GM23338 (cell line): ENCODE data around the gene PRELID3B.

Experiments used
- CREB1 ChIP-seq: fragments of 250-450 bp; sonication (Bioruptor Pico); IDR thresholded peaks from 2 replicates; pipeline ENCODE4 v1.5.0; 2020; ENCODE audit warnings: low read depth, mild to moderate bottlenecking, moderate library complexity
- EZH2 ChIP-seq: fragments of 200-600 bp; sonication (generic); IDR thresholded peaks from one replicate; pipeline ENCODE4 v1.8.0; 2017; ENCODE audit warnings: antibody characterized with exemption, mild to moderate bottlenecking, low read depth; ENCODE audit not compliant: unreplicated experiment
- EZH2phosphoT487 ChIP-seq: fragments of 200-600 bp; sonication (generic); IDR thresholded peaks from one replicate; pipeline ENCODE4 v1.8.1; 2018; ENCODE audit warnings: antibody characterized with exemption; ENCODE audit not compliant: unreplicated experiment
- JUNB ChIP-seq: IDR thresholded peaks from one replicate; pipeline ENCODE4 v1.6.1; 2016; ENCODE audit warnings: antibody characterized with exemption; ENCODE audit not compliant: unreplicated experiment
- NANOG ChIP-seq: IDR thresholded peaks from 2 replicates; pipeline ENCODE4 v1.6.1; 2016; ENCODE audit warnings: antibody characterized with exemption, borderline replicate concordance
- POLR2AphosphoS5 ChIP-seq: IDR thresholded peaks from 2 replicates; pipeline ENCODE4 v1.6.1; 2016; ENCODE audit warnings: antibody characterized with exemption, low read depth
- STAT1 ChIP-seq: IDR thresholded peaks from one replicate; pipeline ENCODE4 v1.6.1; 2016; ENCODE audit warnings: antibody characterized with exemption; ENCODE audit not compliant: unreplicated experiment
- ZNF331 ChIP-seq: fragments of 250-450 bp; sonication (Bioruptor Pico); IDR thresholded peaks from 2 replicates; pipeline ENCODE4 v1.5.0; 2020; ENCODE audit warnings: low read depth, mild to moderate bottlenecking, moderate library complexity
- TF ChIP-seq, protein P1 (sequence below): IDR thresholded peaks from one replicate; pipeline ENCODE4 v1.6.1; 2018; ENCODE audit warnings: antibody characterized with exemption; ENCODE audit not compliant: unreplicated experiment
- TF ChIP-seq, protein P2 (sequence below), 2 experiments: fragments of 200-600 bp in 1 of 2; sonication (generic) in 1 of 2; conservative IDR thresholded peaks; 2 replicates each; pipeline versions ENCODE4 v1.5.1 to v1.6.1; 2016 to 2017; ENCODE audit warnings: antibody characterized with exemption in 2 of 2, low read depth in 2 of 2, mild to moderate bottlenecking in 2 of 2, moderate library complexity in 1 of 2
- TF ChIP-seq, protein P3 (sequence below): IDR thresholded peaks from 2 replicates; pipeline ENCODE4 v1.6.1; 2016; ENCODE audit warnings: antibody characterized with exemption

DNA sequence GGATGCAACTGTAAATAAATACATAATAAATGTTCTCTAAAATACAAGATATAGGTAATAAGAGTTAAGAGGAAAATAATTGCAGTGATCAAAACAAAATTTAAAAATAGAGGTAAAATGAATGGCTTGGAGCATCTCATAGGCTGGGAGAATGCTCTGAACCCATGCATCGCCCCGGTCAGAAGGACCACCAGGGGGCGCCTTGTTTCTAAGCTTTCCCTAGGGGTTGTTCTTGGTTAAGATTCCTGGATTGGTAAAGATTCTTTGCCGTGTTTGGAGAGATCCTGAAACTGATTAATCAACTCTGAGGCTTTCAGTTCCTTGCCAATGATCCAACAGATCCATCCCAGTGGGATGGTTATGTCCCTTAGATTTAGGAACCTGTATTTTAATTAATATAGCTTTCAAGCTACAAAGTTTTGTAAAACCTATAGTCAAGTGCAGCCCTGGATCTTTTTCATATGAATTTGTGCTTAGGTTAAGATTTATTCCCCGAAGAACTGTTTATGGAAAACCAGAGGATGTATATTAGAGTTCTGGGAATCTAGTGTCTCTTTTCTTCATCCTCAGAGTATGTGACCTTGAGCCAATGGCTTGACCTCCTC is 45.3 kb upstream of the PRELID3B start:
- TF ChIP-seq CREB1, result no peak
- TF ChIP-seq, protein P1, sequence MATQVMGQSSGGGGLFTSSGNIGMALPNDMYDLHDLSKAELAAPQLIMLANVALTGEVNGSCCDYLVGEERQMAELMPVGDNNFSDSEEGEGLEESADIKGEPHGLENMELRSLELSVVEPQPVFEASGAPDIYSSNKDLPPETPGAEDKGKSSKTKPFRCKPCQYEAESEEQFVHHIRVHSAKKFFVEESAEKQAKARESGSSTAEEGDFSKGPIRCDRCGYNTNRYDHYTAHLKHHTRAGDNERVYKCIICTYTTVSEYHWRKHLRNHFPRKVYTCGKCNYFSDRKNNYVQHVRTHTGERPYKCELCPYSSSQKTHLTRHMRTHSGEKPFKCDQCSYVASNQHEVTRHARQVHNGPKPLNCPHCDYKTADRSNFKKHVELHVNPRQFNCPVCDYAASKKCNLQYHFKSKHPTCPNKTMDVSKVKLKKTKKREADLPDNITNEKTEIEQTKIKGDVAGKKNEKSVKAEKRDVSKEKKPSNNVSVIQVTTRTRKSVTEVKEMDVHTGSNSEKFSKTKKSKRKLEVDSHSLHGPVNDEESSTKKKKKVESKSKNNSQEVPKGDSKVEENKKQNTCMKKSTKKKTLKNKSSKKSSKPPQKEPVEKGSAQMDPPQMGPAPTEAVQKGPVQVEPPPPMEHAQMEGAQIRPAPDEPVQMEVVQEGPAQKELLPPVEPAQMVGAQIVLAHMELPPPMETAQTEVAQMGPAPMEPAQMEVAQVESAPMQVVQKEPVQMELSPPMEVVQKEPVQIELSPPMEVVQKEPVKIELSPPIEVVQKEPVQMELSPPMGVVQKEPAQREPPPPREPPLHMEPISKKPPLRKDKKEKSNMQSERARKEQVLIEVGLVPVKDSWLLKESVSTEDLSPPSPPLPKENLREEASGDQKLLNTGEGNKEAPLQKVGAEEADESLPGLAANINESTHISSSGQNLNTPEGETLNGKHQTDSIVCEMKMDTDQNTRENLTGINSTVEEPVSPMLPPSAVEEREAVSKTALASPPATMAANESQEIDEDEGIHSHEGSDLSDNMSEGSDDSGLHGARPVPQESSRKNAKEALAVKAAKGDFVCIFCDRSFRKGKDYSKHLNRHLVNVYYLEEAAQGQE, result no peak
- TF ChIP-seq, protein P2, sequence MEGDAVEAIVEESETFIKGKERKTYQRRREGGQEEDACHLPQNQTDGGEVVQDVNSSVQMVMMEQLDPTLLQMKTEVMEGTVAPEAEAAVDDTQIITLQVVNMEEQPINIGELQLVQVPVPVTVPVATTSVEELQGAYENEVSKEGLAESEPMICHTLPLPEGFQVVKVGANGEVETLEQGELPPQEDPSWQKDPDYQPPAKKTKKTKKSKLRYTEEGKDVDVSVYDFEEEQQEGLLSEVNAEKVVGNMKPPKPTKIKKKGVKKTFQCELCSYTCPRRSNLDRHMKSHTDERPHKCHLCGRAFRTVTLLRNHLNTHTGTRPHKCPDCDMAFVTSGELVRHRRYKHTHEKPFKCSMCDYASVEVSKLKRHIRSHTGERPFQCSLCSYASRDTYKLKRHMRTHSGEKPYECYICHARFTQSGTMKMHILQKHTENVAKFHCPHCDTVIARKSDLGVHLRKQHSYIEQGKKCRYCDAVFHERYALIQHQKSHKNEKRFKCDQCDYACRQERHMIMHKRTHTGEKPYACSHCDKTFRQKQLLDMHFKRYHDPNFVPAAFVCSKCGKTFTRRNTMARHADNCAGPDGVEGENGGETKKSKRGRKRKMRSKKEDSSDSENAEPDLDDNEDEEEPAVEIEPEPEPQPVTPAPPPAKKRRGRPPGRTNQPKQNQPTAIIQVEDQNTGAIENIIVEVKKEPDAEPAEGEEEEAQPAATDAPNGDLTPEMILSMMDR (conservative IDR thresholded peaks at IDR 0.05; ENCODE audit: low read depth in 2 of 2), result peak; percentile 85 to 95
- no peak for TF ChIP-seq EZH2
- TF ChIP-seq EZH2phosphoT487, result no peak
- TF ChIP-seq, protein P3, sequence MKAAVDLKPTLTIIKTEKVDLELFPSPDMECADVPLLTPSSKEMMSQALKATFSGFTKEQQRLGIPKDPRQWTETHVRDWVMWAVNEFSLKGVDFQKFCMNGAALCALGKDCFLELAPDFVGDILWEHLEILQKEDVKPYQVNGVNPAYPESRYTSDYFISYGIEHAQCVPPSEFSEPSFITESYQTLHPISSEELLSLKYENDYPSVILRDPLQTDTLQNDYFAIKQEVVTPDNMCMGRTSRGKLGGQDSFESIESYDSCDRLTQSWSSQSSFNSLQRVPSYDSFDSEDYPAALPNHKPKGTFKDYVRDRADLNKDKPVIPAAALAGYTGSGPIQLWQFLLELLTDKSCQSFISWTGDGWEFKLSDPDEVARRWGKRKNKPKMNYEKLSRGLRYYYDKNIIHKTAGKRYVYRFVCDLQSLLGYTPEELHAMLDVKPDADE, result no peak
- no peak for TF ChIP-seq POLR2AphosphoS5
- no peak for TF ChIP-seq STAT1
- TF ChIP-seq JUNB, result no peak
- TF ChIP-seq ZNF331 (CRISPR knock-in tag), result no peak
- TF ChIP-seq NANOG, result no peak
